ENCODE results near the gene ITGAX.

ITGAX gene

GRCh38 chr16:31376705-31377104 is 21.7 kb downstream of the ITGAX start:
- DNase-seq, result no peak

- no peak for DNase-seq
These were observed 22.4 kb downstream of the ITGAX start for GRCh38 chr16:31377210-31377903.

GRCh38 chr16:31380201-31380600 is 25.2 kb downstream of the ITGAX start:
- no peak for DNase-seq

DNA sequence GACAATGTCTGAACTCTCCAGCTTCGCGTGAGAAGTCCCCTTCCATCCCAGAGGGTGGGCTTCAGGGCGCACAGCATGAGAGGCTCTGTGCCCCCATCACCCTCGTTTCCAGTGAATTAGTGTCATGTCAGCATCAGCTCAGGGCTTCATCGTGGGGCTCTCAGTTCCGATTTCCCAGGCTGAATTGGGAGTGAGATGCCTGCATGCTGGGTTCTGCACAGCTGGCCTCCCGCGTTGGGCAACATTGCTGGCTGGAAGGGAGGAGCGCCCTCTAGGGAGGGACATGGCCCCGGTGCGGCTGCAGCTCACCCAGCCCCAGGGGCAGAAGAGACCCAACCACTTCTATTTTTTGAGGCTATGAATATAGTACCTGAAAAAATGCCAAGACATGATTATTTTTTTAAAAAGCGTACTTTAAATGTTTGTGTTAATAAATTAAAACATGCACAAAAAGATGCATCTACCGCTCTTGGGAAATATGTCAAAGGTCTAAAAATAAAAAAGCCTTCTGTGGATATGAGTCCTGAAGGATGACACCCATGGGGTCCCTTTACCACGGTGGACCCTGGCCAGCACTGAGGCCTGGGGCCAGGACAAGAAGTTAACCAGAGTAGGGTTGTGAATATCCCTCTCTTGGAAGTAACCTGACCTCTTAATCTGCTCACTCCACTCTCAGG is 27.6 kb downstream of the ITGAX start:
- peak; percentile 44 to 52 for DNase-seq

DNA sequence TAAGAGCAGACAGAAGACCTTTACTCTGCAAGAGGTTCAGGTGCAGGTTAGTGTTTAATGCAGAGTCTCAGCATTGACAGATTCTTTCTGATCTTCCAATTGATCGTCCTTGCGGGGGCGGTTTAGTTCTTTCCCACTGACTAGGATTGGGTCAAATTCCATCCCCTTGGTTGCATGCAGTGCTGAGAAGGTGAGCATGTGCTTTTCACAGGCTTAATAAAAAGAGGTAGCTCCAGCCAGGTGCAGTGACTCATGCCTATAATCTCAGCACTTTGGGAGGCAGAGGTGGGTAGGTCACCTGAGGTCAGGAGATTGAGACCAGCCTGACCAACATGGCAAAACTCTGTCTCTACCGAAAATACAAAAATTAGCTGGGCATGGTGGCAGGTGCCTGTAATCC is 30.7 kb downstream of the ITGAX start:
- DNase-seq, result no peak

- no peak for DNase-seq
These were observed 31.4 kb downstream of the ITGAX start for GRCh38 chr16:31386157-31386984.

GRCh38 chr16:31388535-31388934 is 33.6 kb downstream of the ITGAX start:
- no peak for DNase-seq

- DNase-seq, result no peak
These were observed 35.6 kb downstream of the ITGAX start for GRCh38 chr16:31390504-31391041.

- DNase-seq, result no peak
These were observed 38.1 kb downstream of the ITGAX start, which contains the start of gene ITGAD for GRCh38 chr16:31393056-31393455. Gene ITGAD (plus strand): TSS chr16:31393335. CDS start chr16:31393361, 26 bp downstream.

GRCh38 chr16:31395647-31396046 is 40.7 kb downstream of the ITGAX start:
- DNase-seq, result no peak

- no peak for DNase-seq
These were observed 42.2 kb downstream of the ITGAX start for GRCh38 chr16:31397096-31397660.

- DNase-seq, result no peak
These were observed 42.7 kb downstream of the ITGAX start for GRCh38 chr16:31397701-31398100.

DNA sequence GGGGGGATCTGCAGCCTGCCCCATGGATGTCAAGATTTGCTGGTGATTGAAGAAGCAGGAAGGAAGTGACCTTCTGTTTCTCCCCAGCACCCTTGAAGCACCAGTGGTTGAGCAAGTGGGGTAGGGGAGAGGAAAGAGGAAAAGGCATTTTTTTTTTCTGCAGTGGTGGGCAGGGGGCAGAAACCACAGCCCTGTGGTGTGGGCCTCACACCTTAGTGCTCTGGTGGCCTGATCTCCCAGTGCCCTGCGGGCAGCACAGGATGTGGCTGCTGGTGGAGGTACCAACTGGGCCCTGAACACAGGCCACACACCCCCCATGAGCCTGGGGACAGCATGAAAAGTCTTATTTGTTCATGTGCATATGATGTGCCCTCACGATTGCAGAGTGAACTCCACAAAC is 45.2 kb downstream of the ITGAX start:
- no peak for DNase-seq

GRCh38 chr16:31401436-31401835 is 46.5 kb downstream of the ITGAX start:
- no peak for DNase-seq

- no peak for DNase-seq
These were observed 47.7 kb downstream of the ITGAX start for GRCh38 chr16:31402687-31403086.

- DNase-seq, result no peak
These were observed 48.8 kb downstream of the ITGAX start for GRCh38 chr16:31403590-31404352.

GRCh38 chr16:31404353-31405064 is 49.5 kb downstream of the ITGAX start:
- DNase-seq, result no peak

- DNase-seq, result no peak
These were observed 52.4 kb downstream of the ITGAX start for GRCh38 chr16:31407406-31407805.

GRCh38 chr16:31409433-31409832 is 54.5 kb downstream of the ITGAX start:
- no peak for DNase-seq

GRCh38 chr16:31410082-31410481 is 55.1 kb downstream of the ITGAX start:
- DNase-seq, result no peak

GRCh38 chr16:31411024-31411844 is 56.3 kb downstream of the ITGAX start:
- DNase-seq, result no peak

Measured in stimulated activated CD4-positive, alpha-beta T cell treated with anti-CD3 and anti-CD28 coated beads, Interleukin-4, amount 100 ng/mL, for 4 hours (primary cell).